Measurements from ENCODE around the gene HPCAL1.

Gene HPCAL1

GRCh38 chr2:10410001-10410822 is 107.5 kb downstream of the HPCAL1 start:
- DNase-seq, result no peak

- DNase-seq, result no peak
Measured at GRCh38 chr2:10410823-10411437, 108.2 kb downstream of the HPCAL1 start.

- no peak for DNase-seq
Measured at GRCh38 chr2:10411557-10411956, 108.9 kb downstream of the HPCAL1 start.

- peak; percentile 37 for DNase-seq
Measured at GRCh38 chr2:10412380-10412779, 109.7 kb downstream of the HPCAL1 start.

GRCh38 chr2:10413503-10413902 is 110.8 kb downstream of the HPCAL1 start:
- DNase-seq, result no peak

- no peak for DNase-seq
Measured at GRCh38 chr2:10413991-10414451, 111.3 kb downstream of the HPCAL1 start.

GRCh38 chr2:10414591-10414990 is 111.9 kb downstream of the HPCAL1 start:
- DNase-seq, result no peak

- no peak for DNase-seq
Measured at GRCh38 chr2:10415048-10415447, 112.3 kb downstream of the HPCAL1 start.

- DNase-seq, result no peak
Measured at GRCh38 chr2:10415640-10416039, 112.9 kb downstream of the HPCAL1 start.

- no peak for DNase-seq
Measured at GRCh38 chr2:10417551-10418335, 115.0 kb downstream of the HPCAL1 start.

GRCh38 chr2:10419553-10420257 is 117.0 kb downstream of the HPCAL1 start:
- no peak for DNase-seq

GRCh38 chr2:10422251-10422650 is 119.5 kb downstream of the HPCAL1 start:
- no peak for DNase-seq

- DNase-seq, result no peak
Measured at GRCh38 chr2:10422732-10423399, 120.2 kb downstream of the HPCAL1 start.

- no peak for DNase-seq
Measured at GRCh38 chr2:10423400-10423774, 120.7 kb downstream of the HPCAL1 start.

- DNase-seq, result no peak
Measured at GRCh38 chr2:10424051-10424450, 121.3 kb downstream of the HPCAL1 start.

- DNase-seq, result no peak
Measured at GRCh38 chr2:10424916-10425505, 122.3 kb downstream of the HPCAL1 start.

- DNase-seq, result no peak
Measured at GRCh38 chr2:10425699-10426098, 123.0 kb downstream of the HPCAL1 start.

- no peak for DNase-seq
Measured at GRCh38 chr2:10426726-10427617, 124.3 kb downstream of the HPCAL1 start.

- no peak for DNase-seq
Measured at GRCh38 chr2:10427618-10427949, 124.9 kb downstream of the HPCAL1 start.

- no peak for DNase-seq
Measured at GRCh38 chr2:10428355-10428754, 125.7 kb downstream of the HPCAL1 start.

GRCh38 chr2:10428924-10429323 is 126.2 kb downstream of the HPCAL1 start:
- no peak for DNase-seq
